Liver (tissue), 9 donors: ENCODE results near the gene TEX19. TPM values are rescaled to one million over a fixed set of nuclear protein-coding genes. Genes with fewer than 3 reads are reported as not detected.

ENCODE experiments used
- DNase-seq: peaks from one replicate; pipeline ENCODE4 v3.0.0-alpha.2; 2017; ENCODE audit warnings: low spot score
- H3K27ac ChIP-seq, 2 donors: one replicate each; pipeline ENCODE4 v1.7.0; 2013; ENCODE audit warnings: inconsistent platforms in 2 of 2, low read length in 2 of 2, control low read depth in 1 of 2, low read depth in 1 of 2, mild to moderate bottlenecking in 1 of 2
- H3K27me3 ChIP-seq, 4 donors: one replicate each; pipeline versions ENCODE4 v1.6.1 to v1.7.0; 2013; ENCODE audit warnings: low read length in 3 of 4, inconsistent platforms in 1 of 4, mild to moderate bottlenecking in 1 of 4, moderate library complexity in 1 of 4; ENCODE audit not compliant: control insufficient read depth in 4 of 4, insufficient read depth in 4 of 4
- H3K36me3 ChIP-seq, 4 donors: one replicate each; pipeline versions ENCODE4 v1.6.1 to v1.7.0; 2013; ENCODE audit warnings: low read length in 3 of 4, mild to moderate bottlenecking in 3 of 4, low read depth in 1 of 4, moderate library complexity in 1 of 4; ENCODE audit not compliant: control insufficient read depth in 4 of 4, insufficient read depth in 3 of 4
- H3K4me1 ChIP-seq, 4 donors: one replicate each; pipeline versions ENCODE4 v1.6.1 to v1.7.0; 2013; ENCODE audit warnings: low read length in 3 of 4, mild to moderate bottlenecking in 3 of 4, moderate library complexity in 1 of 4; ENCODE audit not compliant: control insufficient read depth in 4 of 4, insufficient read depth in 4 of 4
- H3K4me3 ChIP-seq, 3 donors: one replicate each; pipeline versions ENCODE4 v1.6.1 to v1.7.0; 2013; ENCODE audit warnings: low read length in 3 of 3, control low read depth in 1 of 3, low read depth in 1 of 3, mild to moderate bottlenecking in 1 of 3
- H3K9ac ChIP-seq, 2 donors: one replicate each; pipeline ENCODE4 v1.7.0; 2013; ENCODE audit warnings: low read length in 2 of 2, mild to moderate bottlenecking in 2 of 2, moderate library complexity in 2 of 2, control low read depth in 1 of 2, low read depth in 1 of 2
- H3K9me3 ChIP-seq, 4 donors: one replicate each; pipeline versions ENCODE4 v1.6.1 to v1.7.0; 2013; ENCODE audit warnings: low read length in 3 of 4; ENCODE audit not compliant: control insufficient read depth in 4 of 4
- EGR1 ChIP-seq, 2 donors: IDR thresholded peaks; 2 replicates each; pipeline ENCODE4 v1.6.1; 2016 to 2018; ENCODE audit warnings: antibody characterized with exemption in 2 of 2, low read depth in 2 of 2
- FOXA1 ChIP-seq: IDR thresholded peaks from 2 replicates; pipeline ENCODE4 v1.6.1; 2016; ENCODE audit warnings: antibody characterized with exemption
- FOXA2 ChIP-seq: IDR thresholded peaks from 2 replicates; pipeline ENCODE4 v1.6.1; 2016; ENCODE audit warnings: antibody characterized with exemption
- HNF4G ChIP-seq: IDR thresholded peaks from 2 replicates; pipeline ENCODE4 v1.6.1; 2016; ENCODE audit warnings: antibody characterized with exemption
- JUND ChIP-seq, 2 donors: IDR thresholded peaks; 2 replicates each; pipeline ENCODE4 v1.6.1; 2016; ENCODE audit warnings: antibody characterized with exemption in 2 of 2
- NR2F2 ChIP-seq: IDR thresholded peaks from 2 replicates; pipeline ENCODE4 v1.6.1; 2016; ENCODE audit warnings: antibody characterized with exemption
- RXRA ChIP-seq, 2 donors: IDR thresholded peaks; 2 replicates each; pipeline ENCODE4 v1.6.1; 2017 to 2018; ENCODE audit warnings: antibody characterized with exemption in 2 of 2, mild to moderate bottlenecking in 1 of 2
- SP1 ChIP-seq: IDR thresholded peaks from 2 replicates; pipeline ENCODE4 v1.6.1; 2018; ENCODE audit warnings: antibody characterized with exemption, mild to moderate bottlenecking
- TAF1 ChIP-seq: conservative IDR thresholded peaks from 2 replicates; pipeline ENCODE4 v1.6.1; 2016; ENCODE audit warnings: antibody characterized with exemption, mild to moderate bottlenecking
- YY1 ChIP-seq: IDR thresholded peaks from 2 replicates; pipeline ENCODE4 v1.6.1; 2016; ENCODE audit warnings: antibody characterized with exemption, mild to moderate bottlenecking
- WGBS: extraction: QIAGEN DNeasy Blood & Tissue Kit; methylation state at CpG from one replicate; pipeline ENCODE4 v1.1.7; 2013; 5-methylcytosine and 5-hydroxymethylcytosine counted together
- polyA plus RNA-seq, 2 donors: library from polyadenylated mRNA; stranded (reverse) in 1 of 2; unstranded in 1 of 2; fragments of 200-250 nt in 1 of 2; fragments of >200 nt in 1 of 2; fragmentation: Nextera tagmentation in 1 of 2; extraction: Ambion mirVana in 1 of 2; gene quantifications; one replicate each; pipeline versions ENCODE4 v1.2.1 to v1.2.3, GENCODE V29; 2013 to 2015
- total RNA-seq, 2 donors: library from RNA; depleted of rRNA; stranded (reverse); fragments of >200 nt; gene quantifications; one replicate each; pipeline ENCODE4 v1.2.3, GENCODE V29; 2014
- TF ChIP-seq, protein P1 (sequence below): IDR thresholded peaks from 2 replicates; pipeline ENCODE4 v1.6.1; 2016; ENCODE audit warnings: antibody characterized with exemption, mild to moderate bottlenecking
- TF ChIP-seq, protein P2 (sequence below): IDR thresholded peaks from 2 replicates; pipeline ENCODE4 v1.6.1; 2016; ENCODE audit warnings: antibody characterized with exemption
- TF ChIP-seq, protein P3 (sequence below): IDR thresholded peaks from 2 replicates; pipeline ENCODE4 v1.6.1; 2016; ENCODE audit warnings: antibody characterized with exemption
- TF ChIP-seq, protein P4 (sequence below): fragments of 150-350 bp; IDR thresholded peaks from 2 replicates; pipeline ENCODE4 v1.5.1; 2017; ENCODE audit warnings: improper control_type of control experiment, low read depth, low read length; ENCODE audit not compliant: missing input control
- donor health status: healthy.
- donor health status: healthy.
- donor health status: healthy.
- donor health status: healthy.
- donor health status: healthy.

TEX19 gene
- total and polyA plus RNA-seq, 4 donors = 0.14 TPM; not detected in 3

DNA sequence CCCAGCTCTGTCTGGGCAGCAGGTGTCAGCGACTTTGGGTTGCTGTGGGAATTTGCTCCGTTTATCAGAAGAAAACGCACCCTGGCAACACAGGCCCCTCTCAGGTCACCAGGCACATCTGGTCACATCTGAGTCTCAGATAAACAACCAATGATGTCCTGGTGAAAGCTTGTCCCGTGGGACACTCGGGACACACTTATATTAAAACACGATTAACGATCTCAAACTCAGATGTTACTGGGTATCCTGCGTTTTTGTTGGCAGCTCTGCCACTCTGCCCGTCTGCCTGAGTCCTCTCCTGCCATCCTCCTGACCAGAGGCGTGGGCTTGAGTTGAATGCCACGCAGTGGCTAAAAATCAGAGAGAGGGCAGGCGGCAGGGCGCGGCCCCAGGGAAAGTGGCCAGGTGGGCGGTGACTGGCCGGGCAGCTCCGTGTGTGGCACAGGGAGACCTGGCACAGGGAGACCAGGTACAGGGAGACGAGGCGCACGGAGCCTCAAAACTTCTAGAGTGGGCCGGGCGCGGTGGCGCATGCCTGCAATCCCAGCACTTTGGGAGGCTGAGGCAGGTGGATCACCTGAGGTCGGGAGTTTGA, 27.6 kb upstream of the TEX19 start:
- Histone ChIP-seq H3K27me3 (no peaks in the 10 kb centered on the region), H3K9ac (no peak overlapping the region), H3K9me3 (no peaks in the 10 kb centered on the region), H3K4me1 (peaks cover 15 to 63% (median 40%) of the 10 kb centered on the region in 4 donors), H3K4me3 (no peak overlapping the region), H3K36me3 (no peaks in the 10 kb centered on the region), H3K27ac (no peak overlapping the region)
- no peak for DNase-seq
- 86% methylated on average over 25 of the region's 25 CpGs for WGBS
- TF ChIP-seq TAF1 (no peak), FOXA2 (no peak), YY1 (no peak), SP1 (no peak), NR2F2 (no peak), FOXA1 (no peak)

DNA sequence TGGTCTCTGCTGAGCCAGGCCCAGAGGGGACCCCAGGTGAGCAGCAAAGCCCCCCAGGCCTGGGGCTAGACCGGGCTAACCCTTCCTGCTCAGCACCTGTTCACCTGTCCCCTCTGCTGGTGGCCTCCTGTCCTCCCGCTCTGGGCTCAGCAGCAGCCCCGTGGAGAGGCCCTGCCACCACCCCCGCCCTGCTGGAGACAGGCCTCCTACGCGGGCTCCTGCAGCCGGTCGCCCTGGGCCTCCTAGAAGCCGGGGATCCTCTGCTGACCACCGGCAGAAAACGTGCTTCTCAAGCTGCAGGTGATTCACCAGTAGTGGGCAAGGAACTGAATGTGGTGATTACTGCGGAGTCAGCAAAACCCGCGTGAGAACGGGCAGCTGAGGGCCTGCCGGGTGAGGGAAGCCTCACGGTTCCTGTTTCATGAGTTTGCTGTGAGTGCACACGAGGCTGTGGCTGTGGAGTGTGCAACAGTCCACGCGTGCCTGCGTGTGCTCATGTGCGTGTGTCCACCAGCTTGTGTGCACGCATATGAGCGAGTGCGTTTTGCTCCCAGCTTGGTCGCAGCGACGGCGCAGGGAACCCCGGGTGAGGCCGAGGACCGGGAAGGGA, 26.3 kb upstream of the TEX19 start:
- TF ChIP-seq, protein P1, sequence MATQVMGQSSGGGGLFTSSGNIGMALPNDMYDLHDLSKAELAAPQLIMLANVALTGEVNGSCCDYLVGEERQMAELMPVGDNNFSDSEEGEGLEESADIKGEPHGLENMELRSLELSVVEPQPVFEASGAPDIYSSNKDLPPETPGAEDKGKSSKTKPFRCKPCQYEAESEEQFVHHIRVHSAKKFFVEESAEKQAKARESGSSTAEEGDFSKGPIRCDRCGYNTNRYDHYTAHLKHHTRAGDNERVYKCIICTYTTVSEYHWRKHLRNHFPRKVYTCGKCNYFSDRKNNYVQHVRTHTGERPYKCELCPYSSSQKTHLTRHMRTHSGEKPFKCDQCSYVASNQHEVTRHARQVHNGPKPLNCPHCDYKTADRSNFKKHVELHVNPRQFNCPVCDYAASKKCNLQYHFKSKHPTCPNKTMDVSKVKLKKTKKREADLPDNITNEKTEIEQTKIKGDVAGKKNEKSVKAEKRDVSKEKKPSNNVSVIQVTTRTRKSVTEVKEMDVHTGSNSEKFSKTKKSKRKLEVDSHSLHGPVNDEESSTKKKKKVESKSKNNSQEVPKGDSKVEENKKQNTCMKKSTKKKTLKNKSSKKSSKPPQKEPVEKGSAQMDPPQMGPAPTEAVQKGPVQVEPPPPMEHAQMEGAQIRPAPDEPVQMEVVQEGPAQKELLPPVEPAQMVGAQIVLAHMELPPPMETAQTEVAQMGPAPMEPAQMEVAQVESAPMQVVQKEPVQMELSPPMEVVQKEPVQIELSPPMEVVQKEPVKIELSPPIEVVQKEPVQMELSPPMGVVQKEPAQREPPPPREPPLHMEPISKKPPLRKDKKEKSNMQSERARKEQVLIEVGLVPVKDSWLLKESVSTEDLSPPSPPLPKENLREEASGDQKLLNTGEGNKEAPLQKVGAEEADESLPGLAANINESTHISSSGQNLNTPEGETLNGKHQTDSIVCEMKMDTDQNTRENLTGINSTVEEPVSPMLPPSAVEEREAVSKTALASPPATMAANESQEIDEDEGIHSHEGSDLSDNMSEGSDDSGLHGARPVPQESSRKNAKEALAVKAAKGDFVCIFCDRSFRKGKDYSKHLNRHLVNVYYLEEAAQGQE = no peak
- TF ChIP-seq JUND (IDR thresholded peaks at IDR 0.05) = peak in 1 of 2 donors; percentile 17
- H3K4me1 ChIP-seq = peaks cover 8 to 50% (median 32%) of the 10 kb centered on the region in 4 donors
- peak overlapping the region in 1 of 2 donors; percentile 11 for H3K27ac ChIP-seq
- H3K36me3 ChIP-seq = no peaks in the 10 kb centered on the region
- no peak overlapping the region for H3K9ac ChIP-seq
- H3K27me3 ChIP-seq = no peaks in the 10 kb centered on the region
- 47% methylated on average over 32 of the region's 32 CpGs for WGBS
- no peaks in the 10 kb centered on the region for H3K9me3 ChIP-seq
- H3K4me3 ChIP-seq = peak overlapping the region in 1 of 3 donors; percentile 48
- DNase-seq = no peak

DNA sequence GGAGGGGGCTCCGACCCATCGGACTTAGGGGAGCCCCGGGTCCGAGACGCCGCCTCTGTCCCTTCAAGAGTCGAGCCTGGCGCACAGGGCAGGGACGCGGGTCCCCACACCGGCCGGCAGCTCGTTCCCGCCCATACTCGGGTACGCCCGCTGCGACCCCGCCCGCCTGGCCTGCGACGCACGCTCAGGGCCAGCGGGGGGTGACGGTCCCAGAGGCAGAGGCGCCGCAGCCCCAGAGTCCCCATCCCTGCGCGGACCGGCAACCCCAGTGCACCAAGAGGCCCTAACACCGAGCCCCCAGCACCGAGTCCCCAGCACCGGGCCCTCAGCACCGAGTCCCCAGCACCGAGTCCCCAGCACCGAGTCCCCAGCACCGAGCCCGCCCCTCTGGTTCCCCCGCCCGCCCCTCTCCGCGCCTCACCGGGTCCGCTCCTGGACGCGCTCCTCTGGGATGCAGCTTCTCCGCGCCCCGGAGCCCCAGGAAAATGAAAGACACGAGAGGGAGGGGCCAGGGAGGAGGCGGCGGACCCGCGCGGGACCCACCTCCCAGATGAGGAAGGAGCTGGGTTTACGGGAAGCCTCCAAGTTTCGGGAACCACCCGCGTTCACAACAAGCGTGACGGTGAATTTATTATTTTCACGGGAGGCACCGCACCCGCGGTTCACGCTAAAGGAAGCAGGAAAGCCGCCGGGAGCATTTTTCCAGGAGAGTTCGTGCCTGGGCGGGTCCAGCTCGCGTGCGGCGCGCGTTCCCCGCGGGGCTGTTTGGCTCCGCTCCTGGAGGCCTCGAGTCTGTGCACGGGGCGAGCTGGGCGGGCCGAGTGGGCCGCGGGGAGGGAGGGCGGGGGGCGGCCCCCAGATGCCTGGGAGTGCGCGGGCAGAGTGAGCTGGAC, 25.5 kb upstream of the TEX19 start, which contains the start of gene SECTM1:
TSS of gene SECTM1 (minus strand) at position 488 of the 893 bp plus-strand sequence. CDS start 6,526 bp downstream, outside the sequence.
- Histone ChIP-seq H3K27me3 (no peaks in the 10 kb centered on the region), H3K4me3 (peak within 1 kb of the TSS in 1 of 3 donors; percentile 55), H3K4me1 (peaks cover 8 to 43% (median 27%) of the 10 kb centered on the region in 4 donors), H3K9ac (no peak within 1 kb of the TSS), H3K27ac (peak within 1 kb of the TSS; percentile 98 to 99), H3K36me3 (no peaks in the 10 kb centered on the region), H3K9me3 (no peaks in the 10 kb centered on the region)
- DNase-seq = no peak
- WGBS = 18% methylated on average over 90 of the region's 90 CpGs
- TF ChIP-seq HNF4G (no peak), FOXA1 (no peak), FOXA2 (no peak), JUND (IDR thresholded peaks at IDR 0.05) (no peak), EGR1 (IDR thresholded peaks at IDR 0.05; ENCODE audit: low read depth in 2 of 2) (no peak), SP1 (no peak), RXRA (IDR thresholded peaks at IDR 0.05) (no peak)
- TF ChIP-seq, protein P1 = no peak
- TF ChIP-seq, protein P2, sequence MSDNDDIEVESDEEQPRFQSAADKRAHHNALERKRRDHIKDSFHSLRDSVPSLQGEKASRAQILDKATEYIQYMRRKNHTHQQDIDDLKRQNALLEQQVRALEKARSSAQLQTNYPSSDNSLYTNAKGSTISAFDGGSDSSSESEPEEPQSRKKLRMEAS = no peak
- TF ChIP-seq, protein P3, sequence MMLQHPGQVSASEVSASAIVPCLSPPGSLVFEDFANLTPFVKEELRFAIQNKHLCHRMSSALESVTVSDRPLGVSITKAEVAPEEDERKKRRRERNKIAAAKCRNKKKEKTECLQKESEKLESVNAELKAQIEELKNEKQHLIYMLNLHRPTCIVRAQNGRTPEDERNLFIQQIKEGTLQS = no peak
- TF ChIP-seq, protein P4, sequence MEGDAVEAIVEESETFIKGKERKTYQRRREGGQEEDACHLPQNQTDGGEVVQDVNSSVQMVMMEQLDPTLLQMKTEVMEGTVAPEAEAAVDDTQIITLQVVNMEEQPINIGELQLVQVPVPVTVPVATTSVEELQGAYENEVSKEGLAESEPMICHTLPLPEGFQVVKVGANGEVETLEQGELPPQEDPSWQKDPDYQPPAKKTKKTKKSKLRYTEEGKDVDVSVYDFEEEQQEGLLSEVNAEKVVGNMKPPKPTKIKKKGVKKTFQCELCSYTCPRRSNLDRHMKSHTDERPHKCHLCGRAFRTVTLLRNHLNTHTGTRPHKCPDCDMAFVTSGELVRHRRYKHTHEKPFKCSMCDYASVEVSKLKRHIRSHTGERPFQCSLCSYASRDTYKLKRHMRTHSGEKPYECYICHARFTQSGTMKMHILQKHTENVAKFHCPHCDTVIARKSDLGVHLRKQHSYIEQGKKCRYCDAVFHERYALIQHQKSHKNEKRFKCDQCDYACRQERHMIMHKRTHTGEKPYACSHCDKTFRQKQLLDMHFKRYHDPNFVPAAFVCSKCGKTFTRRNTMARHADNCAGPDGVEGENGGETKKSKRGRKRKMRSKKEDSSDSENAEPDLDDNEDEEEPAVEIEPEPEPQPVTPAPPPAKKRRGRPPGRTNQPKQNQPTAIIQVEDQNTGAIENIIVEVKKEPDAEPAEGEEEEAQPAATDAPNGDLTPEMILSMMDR = no peak
